GM04504 (cell line): ENCODE measurements around the gene ASB18.

ENCODE experiments used
- DNase-seq: peaks from one replicate; pipeline ENCODE4 v3.0.0-alpha.2; 2012; ENCODE audit warnings: low read depth

Gene ASB18

GRCh38 chr2:236163471-236164200 is 100.6 kb downstream of the ASB18 start:
- DNase-seq = no peak

GRCh38 chr2:236162882-236163470 is 101.2 kb downstream of the ASB18 start:
- DNase-seq = no peak

- no peak for DNase-seq
These were observed 102.0 kb downstream of the ASB18 start for GRCh38 chr2:236162031-236162845.

GRCh38 chr2:236161531-236161930 is 102.7 kb downstream of the ASB18 start:
- DNase-seq = no peak

- DNase-seq = no peak
These were observed 103.1 kb downstream of the ASB18 start for GRCh38 chr2:236161082-236161462.

- DNase-seq = no peak
These were observed 103.7 kb downstream of the ASB18 start for GRCh38 chr2:236160366-236161081.

GRCh38 chr2:236159778-236160170 is 104.4 kb downstream of the ASB18 start:
- no peak for DNase-seq

GRCh38 chr2:236158969-236159777 is 105.0 kb downstream of the ASB18 start:
- no peak for DNase-seq

- no peak for DNase-seq
These were observed 106.2 kb downstream of the ASB18 start for GRCh38 chr2:236157815-236158498.

- no peak for DNase-seq
These were observed 106.8 kb downstream of the ASB18 start for GRCh38 chr2:236157366-236157765.

- no peak for DNase-seq
These were observed 107.4 kb downstream of the ASB18 start for GRCh38 chr2:236156860-236157194.

- DNase-seq = no peak
These were observed 107.9 kb downstream of the ASB18 start for GRCh38 chr2:236156095-236156859.

GRCh38 chr2:236155406-236155805 is 108.8 kb downstream of the ASB18 start:
- no peak for DNase-seq

- DNase-seq = no peak
These were observed 117.8 kb downstream of the ASB18 start for GRCh38 chr2:236146436-236146835.

- DNase-seq = no peak
These were observed 120.4 kb downstream of the ASB18 start for GRCh38 chr2:236143811-236144210.
